SU-DHL-6 (cell line): ENCODE results near the gene SIAE.

Experiments used
- H2AFZ ChIP-seq: fragments of 200-600 bp; sonication (generic); 2 replicates; pipeline ENCODE4 v1.6.1; 2014; ENCODE audit warnings: low read depth, mild to moderate bottlenecking, moderate library complexity, mixed read lengths, antibody characterized with exemption, low read length; ENCODE audit not compliant: severe bottlenecking
- H3F3A ChIP-seq: fragments of 200-600 bp; shearing (Covaris generic); 2 replicates; pipeline ENCODE4 v1.6.0; 2016; ENCODE audit warnings: antibody characterized with exemption, mild to moderate bottlenecking; ENCODE audit not compliant: insufficient read depth
- H3K27ac ChIP-seq: fragments of 200-600 bp; sonication (generic); 2 replicates; pipeline ENCODE4 v1.5.1; 2016; ENCODE audit warnings: low read depth, mild to moderate bottlenecking, low read length, moderate library complexity, mixed read lengths
- H3K27me3 ChIP-seq: fragments of 200-600 bp; sonication (generic), shearing (Covaris generic); 2 replicates; pipeline ENCODE4 v1.6.0; 2014; ENCODE audit warnings: mild to moderate bottlenecking, low read length
- H3K36me3 ChIP-seq: fragments of 200-600 bp; sonication (generic); 2 replicates; pipeline ENCODE4 v1.6.1; 2014; ENCODE audit warnings: mild to moderate bottlenecking, low read length, mixed read lengths
- H3K4me2 ChIP-seq: fragments of 300-600, 200-600 bp; shearing (Covaris generic), sonication (generic); 2 replicates; pipeline ENCODE4 v1.6.0; 2014; ENCODE audit warnings: low read length, low read depth, mild to moderate bottlenecking; ENCODE audit not compliant: poor library complexity, severe bottlenecking
- H3K4me3 ChIP-seq: fragments of 200-600 bp; sonication (generic); 2 replicates; pipeline ENCODE4 v1.5.1; 2014; ENCODE audit warnings: antibody characterized with exemption, low read length, mild to moderate bottlenecking, mixed read lengths; ENCODE audit not compliant: insufficient read depth, poor library complexity, severe bottlenecking
- H3K79me2 ChIP-seq: fragments of 200-600 bp; sonication (generic); 2 replicates; pipeline ENCODE4 v1.6.1; 2014; ENCODE audit warnings: mild to moderate bottlenecking, low read length, moderate library complexity; ENCODE audit not compliant: insufficient read depth
- H3K9ac ChIP-seq: fragments of 200-600 bp; sonication (generic); 2 replicates; pipeline ENCODE4 v1.7.0; 2014; ENCODE audit warnings: mild to moderate bottlenecking, low read length
- H3K9me2 ChIP-seq: fragments of 200-600 bp; sonication (generic); replicated peaks from 2 replicates; pipeline ENCODE4 v1.6.1; 2014; ENCODE audit warnings: low read length; ENCODE audit not compliant: insufficient read depth
- H3K9me3 ChIP-seq: fragments of 200-600 bp; sonication (generic); 2 replicates; pipeline ENCODE4 v1.6.1; 2014; ENCODE audit warnings: low read length, mixed read lengths; ENCODE audit not compliant: insufficient read depth
- H4K20me1 ChIP-seq: fragments of 200-600 bp; sonication (generic); 2 replicates; pipeline ENCODE4 v1.6.1; 2014; ENCODE audit warnings: low read depth, mild to moderate bottlenecking, antibody characterized with exemption, low read length, moderate library complexity, mixed read lengths
- EZH2phosphoT487 ChIP-seq: fragments of 200-600 bp; sonication (generic), shearing (Covaris generic); conservative IDR thresholded peaks from 2 replicates; pipeline ENCODE4 v1.6.1; 2018; ENCODE audit warnings: mild to moderate bottlenecking, antibody characterized with exemption, low read length, moderate library complexity, mixed read lengths
- TF ChIP-seq, protein P1 (sequence below): fragments of 200-600 bp; sonication (generic); IDR thresholded peaks from one replicate; pipeline ENCODE4 v1.5.1; 2017; ENCODE audit warnings: antibody characterized with exemption, mild to moderate bottlenecking, low read length, moderate library complexity; ENCODE audit not compliant: insufficient read depth, poor library complexity, severe bottlenecking

Gene SIAE

DNA sequence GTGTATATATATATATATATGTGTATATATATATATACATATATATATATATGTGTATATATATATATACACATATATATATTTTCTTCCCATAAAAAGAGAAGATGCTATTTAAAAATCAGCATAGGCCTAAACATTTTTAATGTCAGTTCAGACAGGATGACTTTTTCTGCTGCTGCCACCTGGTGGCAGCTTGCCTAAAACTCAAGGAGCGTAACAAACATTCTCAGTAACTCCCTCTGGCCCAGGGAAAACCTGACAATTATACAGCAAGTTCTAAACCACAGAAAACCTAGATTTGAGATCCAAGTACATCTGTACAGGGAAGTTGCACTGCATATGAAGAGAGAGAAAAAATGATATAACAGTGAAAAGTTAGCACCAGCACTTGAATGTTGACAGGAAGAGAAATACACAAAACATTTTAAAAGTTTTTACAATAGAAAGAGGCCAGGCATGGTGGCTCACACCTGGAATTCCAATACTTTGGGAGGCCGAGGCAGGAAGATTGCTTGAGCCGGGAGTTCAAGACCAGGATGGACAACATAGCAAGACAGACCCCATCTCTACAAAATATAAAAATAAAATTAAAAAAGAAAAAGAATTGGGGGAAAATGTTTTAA is 87.2 kb downstream of the SIAE start:
- Histone ChIP-seq H3K4me2 (no peak overlapping the region), H3K27me3 (no peaks in the 10 kb centered on the region), H3K36me3 (no peaks in the 10 kb centered on the region), H3K9me2 (no peaks in the 10 kb centered on the region), H3K9me3 (no peaks in the 10 kb centered on the region), H3K9ac (no peak overlapping the region), H3K27ac (no peak overlapping the region), H3K4me3 (no peak overlapping the region), H4K20me1 (no peaks in the 10 kb centered on the region), H2AFZ (no peak overlapping the region), H3F3A (no peaks in the 10 kb centered on the region), H3K79me2 (no peaks in the 10 kb centered on the region)
- no peak for TF ChIP-seq EZH2phosphoT487
- TF ChIP-seq, protein P1, sequence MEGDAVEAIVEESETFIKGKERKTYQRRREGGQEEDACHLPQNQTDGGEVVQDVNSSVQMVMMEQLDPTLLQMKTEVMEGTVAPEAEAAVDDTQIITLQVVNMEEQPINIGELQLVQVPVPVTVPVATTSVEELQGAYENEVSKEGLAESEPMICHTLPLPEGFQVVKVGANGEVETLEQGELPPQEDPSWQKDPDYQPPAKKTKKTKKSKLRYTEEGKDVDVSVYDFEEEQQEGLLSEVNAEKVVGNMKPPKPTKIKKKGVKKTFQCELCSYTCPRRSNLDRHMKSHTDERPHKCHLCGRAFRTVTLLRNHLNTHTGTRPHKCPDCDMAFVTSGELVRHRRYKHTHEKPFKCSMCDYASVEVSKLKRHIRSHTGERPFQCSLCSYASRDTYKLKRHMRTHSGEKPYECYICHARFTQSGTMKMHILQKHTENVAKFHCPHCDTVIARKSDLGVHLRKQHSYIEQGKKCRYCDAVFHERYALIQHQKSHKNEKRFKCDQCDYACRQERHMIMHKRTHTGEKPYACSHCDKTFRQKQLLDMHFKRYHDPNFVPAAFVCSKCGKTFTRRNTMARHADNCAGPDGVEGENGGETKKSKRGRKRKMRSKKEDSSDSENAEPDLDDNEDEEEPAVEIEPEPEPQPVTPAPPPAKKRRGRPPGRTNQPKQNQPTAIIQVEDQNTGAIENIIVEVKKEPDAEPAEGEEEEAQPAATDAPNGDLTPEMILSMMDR: peak; percentile 67

DNA sequence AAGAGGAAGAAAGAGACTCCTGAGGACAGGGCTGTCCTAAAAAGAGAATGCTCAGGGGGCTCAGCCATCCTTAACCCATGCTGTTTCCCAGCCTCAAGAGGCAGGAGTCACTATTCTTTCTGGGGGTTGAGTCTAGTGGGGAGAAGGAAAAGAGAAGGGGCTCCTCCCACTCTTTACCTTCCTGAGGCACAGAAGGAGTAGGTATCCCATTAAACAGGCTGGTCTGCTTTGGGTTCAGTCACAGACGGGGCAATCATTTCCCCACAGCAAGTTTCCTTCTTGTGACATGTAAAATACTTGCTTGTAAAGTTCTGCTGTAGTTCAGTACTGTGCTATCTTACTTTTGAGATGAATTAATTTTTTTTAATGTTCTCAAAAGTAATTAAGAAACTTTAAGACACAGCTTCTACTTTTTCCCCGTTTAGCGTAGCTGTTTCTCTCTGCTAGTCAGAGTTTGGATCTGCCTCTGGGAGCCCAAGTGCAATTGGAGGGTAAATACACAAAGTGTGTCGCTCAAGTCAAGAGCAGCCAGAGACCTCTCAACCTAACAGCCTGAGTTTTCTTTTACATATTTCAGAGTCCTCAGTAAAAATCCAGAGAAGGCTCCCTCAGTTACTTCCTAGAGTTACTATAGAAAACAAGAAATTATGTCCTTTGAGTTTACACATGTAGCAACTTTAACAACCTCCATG is 88.7 kb downstream of the SIAE start:
- no peak overlapping the region for H3K27ac ChIP-seq
- no peak overlapping the region for H3K9ac ChIP-seq
- peak overlapping the region; percentile 14 for H2AFZ ChIP-seq
- no peaks in the 10 kb centered on the region for H3K9me3 ChIP-seq
- H3K79me2 ChIP-seq: no peaks in the 10 kb centered on the region
- H3F3A ChIP-seq: no peaks in the 10 kb centered on the region
- no peak overlapping the region for H3K4me2 ChIP-seq
- no peaks in the 10 kb centered on the region for H4K20me1 ChIP-seq
- H3K9me2 ChIP-seq: no peaks in the 10 kb centered on the region
- no peaks in the 10 kb centered on the region for H3K36me3 ChIP-seq
- H3K27me3 ChIP-seq: no peaks in the 10 kb centered on the region
- no peak for TF ChIP-seq EZH2phosphoT487
- TF ChIP-seq, protein P1: no peak
- H3K4me3 ChIP-seq: no peak overlapping the region

DNA sequence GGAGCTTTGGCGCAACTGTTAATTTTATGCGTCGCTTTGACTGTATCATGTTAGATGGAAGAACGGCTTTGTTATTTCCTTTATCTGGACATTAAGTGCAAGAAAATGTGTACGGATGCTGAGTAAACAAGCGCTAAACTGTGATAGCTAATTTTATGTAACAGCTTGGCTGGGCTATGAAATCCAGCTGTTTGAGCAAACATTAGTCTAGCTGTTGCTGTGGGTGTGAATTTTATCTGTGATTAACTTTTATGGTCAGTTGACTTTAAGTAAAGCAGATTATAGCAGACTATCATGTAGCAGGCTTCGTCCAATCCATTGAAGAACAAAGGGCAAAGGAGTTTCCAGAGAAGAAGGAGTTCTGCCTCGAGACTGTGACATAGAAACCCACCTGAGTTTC is 89.8 kb downstream of the SIAE start:
- H2AFZ ChIP-seq: no peak overlapping the region
- no peaks in the 10 kb centered on the region for H3K79me2 ChIP-seq
- no peaks in the 10 kb centered on the region for H3K27me3 ChIP-seq
- no peak overlapping the region for H3K4me3 ChIP-seq
- no peaks in the 10 kb centered on the region for H4K20me1 ChIP-seq
- no peak overlapping the region for H3K27ac ChIP-seq
- H3K36me3 ChIP-seq: no peaks in the 10 kb centered on the region
- H3K9me2 ChIP-seq: no peaks in the 10 kb centered on the region
- TF ChIP-seq, protein P1: no peak
- no peak for TF ChIP-seq EZH2phosphoT487
- no peak overlapping the region for H3K4me2 ChIP-seq
- H3F3A ChIP-seq: no peaks in the 10 kb centered on the region
- no peaks in the 10 kb centered on the region for H3K9me3 ChIP-seq
- no peak overlapping the region for H3K9ac ChIP-seq
